ENCODE measurements around the gene MESP2. TPM values are rescaled to one million over a fixed set of nuclear protein-coding genes. Genes with fewer than 3 reads are reported as not detected.
A peak's percentile ranks its signal among the peaks of the same experiment; 100 is the strongest.

Gene MESP2
- total and polyA plus RNA-seq, 9 of the 15 experiments (the other 6 are each of a cell fraction or from before 2014, with no cell fraction given), result 0.08 to 0.82 (median 0.37) TPM

- TF ChIP-seq JUND (IDR thresholded peaks at IDR 0.05; ENCODE audit: borderline replicate concordance, low read depth, low read length) (no peak), JUND (tag; IDR thresholded peaks at IDR 0.05; ENCODE audit: borderline replicate concordance, low read depth, low read length) (peak; percentile 70; the same call in 2 of the 3 replicates), XRCC5 (IDR thresholded peaks at IDR 0.05; ENCODE audit: low read depth, low read length) (0 out of 2 replicates have a peak, but pooled peaks have one; percentile 35), GABPB1 (CRISPR knock-in tag; IDR thresholded peaks at IDR 0.05) (peak; percentile 12; the same call in 1 of the 2 replicates), TFAP4 (CRISPR knock-in tag; IDR thresholded peaks at IDR 0.05; ENCODE audit: borderline replicate concordance) (peak; percentile 76), HMGN3 (IDR thresholded peaks at IDR 0.05; ENCODE audit: borderline replicate concordance, extremely low read depth, insufficient read length, low read depth, low read length) (peak; percentile 14), LEF1 (IDR thresholded peaks at IDR 0.05) (peak; percentile 93), ZFX (CRISPR knock-in tag; IDR thresholded peaks at IDR 0.05) (peak; percentile 33), TBP (optimal IDR thresholded peaks at IDR 0.05; ENCODE audit: low read depth, low read length) (no peak), DPF2 (IDR thresholded peaks at IDR 0.05) (peak; percentile 61), CBFA2T3 (IDR thresholded peaks at IDR 0.05) (peak; percentile 52), VEZF1 (CRISPR knock-in tag; IDR thresholded peaks at IDR 0.05) (peak; percentile 43; the same call in 1 of the 2 replicates), NR4A1 (CRISPR knock-in tag; IDR thresholded peaks at IDR 0.05) (no peak), NR4A1 (tag; IDR thresholded peaks at IDR 0.05) (0 out of 2 replicates have a peak, but pooled peaks have one; percentile 56), RNF2 (IDR thresholded peaks at IDR 0.05) (no peak), MYNN (IDR thresholded peaks at IDR 0.05) (peak; percentile 70; the same call in 1 of the 2 replicates), MYNN (CRISPR knock-in tag; IDR thresholded peaks at IDR 0.05) (no peak), SMARCE1 (IDR thresholded peaks at IDR 0.05) (peak; percentile 32; the same call in 1 of the 2 replicates), CREB1 (IDR thresholded peaks at IDR 0.05) (no peak), CREB1 (CRISPR knock-in tag; IDR thresholded peaks at IDR 0.05) (0 out of 2 replicates have a peak, but pooled peaks have one; percentile 15), ATF7 (IDR thresholded peaks at IDR 0.05) (peak; percentile 60; the same call in 1 of the 2 replicates), UBTF (IDR thresholded peaks at IDR 0.05; ENCODE audit: borderline replicate concordance in 1 of 2, low read depth in 2 of 2, low read length in 2 of 2) (peak in 1 of 2 experiments; percentile 45; a peak in 1 of 4 replicates), CTBP1 (IDR thresholded peaks at IDR 0.05; ENCODE audit: borderline replicate concordance) (peak; percentile 54; the same call in 1 of the 2 replicates), SMARCA4 (IDR thresholded peaks at IDR 0.05) (peak; percentile 36; the same call in 1 of the 2 replicates), CBFA2T2 (conservative IDR thresholded peaks at IDR 0.05) (peak; percentile 36), NR2C1 (IDR thresholded peaks at IDR 0.05) (no peak), NR2C1 (tag; IDR thresholded peaks at IDR 0.05) (0 out of 2 replicates have a peak, but pooled peaks have one; percentile 14)
Observed at GRCh38 chr15:89783111-89783860, 7.2 kb downstream of the MESP2 start (continued).
